ENCODE data around the gene CDK2.

DNA sequence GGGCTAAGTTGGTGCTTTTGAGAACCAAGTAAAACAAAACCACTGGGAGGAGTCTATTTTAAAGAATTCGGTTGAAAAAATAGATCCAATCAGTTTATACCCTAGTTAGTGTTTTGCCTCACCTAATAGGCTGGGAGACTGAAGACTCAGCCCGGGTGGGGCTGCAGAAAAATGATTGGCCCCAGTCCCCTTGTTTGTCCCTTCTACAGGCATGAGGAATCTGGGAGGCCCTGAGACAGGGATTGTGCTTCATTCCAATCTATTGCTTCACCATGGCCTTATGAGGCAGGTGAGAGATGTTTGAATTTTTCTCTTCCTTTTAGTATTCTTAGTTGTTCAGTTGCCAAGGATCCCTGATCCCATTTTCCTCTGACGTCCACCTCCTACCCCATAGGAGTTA, 5.4 kb downstream of the CDK2 start:
- TF ChIP-seq, protein P1, sequence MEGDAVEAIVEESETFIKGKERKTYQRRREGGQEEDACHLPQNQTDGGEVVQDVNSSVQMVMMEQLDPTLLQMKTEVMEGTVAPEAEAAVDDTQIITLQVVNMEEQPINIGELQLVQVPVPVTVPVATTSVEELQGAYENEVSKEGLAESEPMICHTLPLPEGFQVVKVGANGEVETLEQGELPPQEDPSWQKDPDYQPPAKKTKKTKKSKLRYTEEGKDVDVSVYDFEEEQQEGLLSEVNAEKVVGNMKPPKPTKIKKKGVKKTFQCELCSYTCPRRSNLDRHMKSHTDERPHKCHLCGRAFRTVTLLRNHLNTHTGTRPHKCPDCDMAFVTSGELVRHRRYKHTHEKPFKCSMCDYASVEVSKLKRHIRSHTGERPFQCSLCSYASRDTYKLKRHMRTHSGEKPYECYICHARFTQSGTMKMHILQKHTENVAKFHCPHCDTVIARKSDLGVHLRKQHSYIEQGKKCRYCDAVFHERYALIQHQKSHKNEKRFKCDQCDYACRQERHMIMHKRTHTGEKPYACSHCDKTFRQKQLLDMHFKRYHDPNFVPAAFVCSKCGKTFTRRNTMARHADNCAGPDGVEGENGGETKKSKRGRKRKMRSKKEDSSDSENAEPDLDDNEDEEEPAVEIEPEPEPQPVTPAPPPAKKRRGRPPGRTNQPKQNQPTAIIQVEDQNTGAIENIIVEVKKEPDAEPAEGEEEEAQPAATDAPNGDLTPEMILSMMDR (IDR thresholded peaks at IDR 0.05): no peak
- TF ChIP-seq ZFX (IDR thresholded peaks at IDR 0.05; ENCODE audit: borderline replicate concordance): no peak

Data from 22Rv1 (cell line).